Activated T-helper 17 cell treated with anti-CD3 and anti-CD28 coated beads, Interleukin-2, amount 50 U/mL, for 72 hours (primary cell): ENCODE results near the gene PRR30. TPM values are rescaled to one million over a fixed set of nuclear protein-coding genes. Genes with fewer than 3 reads are reported as not detected.

Experiments used
- ATAC-seq: fragments of 150-1000 bp; cut with Tn5 transposase; replicated peaks from 2 replicates; pipeline ENCODE4 v1.10.0; 2021; ENCODE audit warnings: mild to moderate bottlenecking, moderate library complexity
- H3K27ac Mint-ChIP-seq: one replicate; pipeline ENCODE4 v1.8.0; 2022; ENCODE audit warnings: mixed read lengths
- H3K27me3 Mint-ChIP-seq: one replicate; pipeline ENCODE4 v1.8.0; 2022; ENCODE audit warnings: mixed read lengths
- H3K36me3 Mint-ChIP-seq: one replicate; pipeline ENCODE4 v1.8.0; 2022; ENCODE audit warnings: low read depth, mild to moderate bottlenecking, mixed read lengths
- H3K4me1 Mint-ChIP-seq: one replicate; pipeline ENCODE4 v1.8.0; 2022; ENCODE audit warnings: mixed read lengths
- H3K4me3 Mint-ChIP-seq: one replicate; pipeline ENCODE4 v1.8.0; 2022; ENCODE audit warnings: mild to moderate bottlenecking, mixed read lengths
- H3K9me3 Mint-ChIP-seq: one replicate; pipeline ENCODE4 v1.8.0; 2022; ENCODE audit warnings: mixed read lengths
- total RNA-seq, 2 donors: library from RNA; stranded (reverse); gene quantifications; one replicate each; pipeline ENCODE4 v1.2.3, GENCODE V29; 2022

PRR30 gene
- total RNA-seq, 2 donors from 2014 or later, result not detected

DNA sequence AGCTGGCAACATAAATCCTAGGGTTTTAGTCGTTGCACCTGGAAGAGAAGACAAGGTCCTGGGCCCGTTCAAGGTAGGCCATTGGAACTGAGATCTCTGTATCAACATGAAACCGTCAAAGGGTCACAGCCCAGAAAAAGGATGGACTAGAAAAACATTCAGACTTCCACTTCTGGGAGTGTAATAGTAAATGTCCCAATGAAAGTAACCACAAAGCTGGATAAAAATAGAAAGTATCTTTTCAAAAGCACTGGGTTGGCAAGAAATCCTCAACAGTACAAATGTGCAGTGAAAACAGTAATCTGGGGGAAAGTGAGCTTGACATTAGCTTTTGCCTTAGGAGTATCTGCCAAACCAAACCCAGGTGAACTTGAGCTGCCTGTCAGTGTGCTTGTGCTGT lies 33.2 kb downstream of the PRR30 start:
- Mint-ChIP-seq H3K36me3 (no peaks in the 10 kb centered on the region), H3K27me3 (peaks cover 6% of the 10 kb centered on the region), H3K4me3 (no peak overlapping the region), H3K4me1 (no peaks in the 10 kb centered on the region), H3K9me3 (no peaks in the 10 kb centered on the region), H3K27ac (no peak overlapping the region)
- no peak for ATAC-seq

DNA sequence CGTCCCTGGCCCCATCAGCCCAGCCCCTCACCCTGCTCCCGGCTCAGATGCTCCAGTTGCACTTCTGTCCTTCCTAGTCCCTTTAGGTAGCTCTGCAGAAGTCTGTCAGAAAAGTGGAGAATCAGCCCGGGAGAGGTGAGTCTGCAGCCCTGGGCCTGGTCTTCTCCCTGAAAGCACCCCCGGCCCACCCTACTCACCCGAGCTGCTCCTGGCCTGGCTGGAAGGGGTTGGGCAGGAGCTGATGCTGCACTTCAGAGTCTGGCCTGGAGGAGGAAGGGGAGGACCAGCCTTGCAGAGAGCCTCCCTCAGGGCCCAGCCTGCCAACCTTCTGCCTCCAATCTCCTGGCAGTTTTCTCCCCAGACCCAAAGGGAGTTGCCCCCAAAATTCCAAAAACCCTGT lies 36.9 kb downstream of the PRR30 start:
- Mint-ChIP-seq H3K9me3 (no peaks in the 10 kb centered on the region), H3K27ac (no peak overlapping the region), H3K27me3 (peaks cover 3% of the 10 kb centered on the region), H3K36me3 (no peaks in the 10 kb centered on the region), H3K4me3 (no peak overlapping the region), H3K4me1 (no peaks in the 10 kb centered on the region)
- ATAC-seq, result no peak

DNA sequence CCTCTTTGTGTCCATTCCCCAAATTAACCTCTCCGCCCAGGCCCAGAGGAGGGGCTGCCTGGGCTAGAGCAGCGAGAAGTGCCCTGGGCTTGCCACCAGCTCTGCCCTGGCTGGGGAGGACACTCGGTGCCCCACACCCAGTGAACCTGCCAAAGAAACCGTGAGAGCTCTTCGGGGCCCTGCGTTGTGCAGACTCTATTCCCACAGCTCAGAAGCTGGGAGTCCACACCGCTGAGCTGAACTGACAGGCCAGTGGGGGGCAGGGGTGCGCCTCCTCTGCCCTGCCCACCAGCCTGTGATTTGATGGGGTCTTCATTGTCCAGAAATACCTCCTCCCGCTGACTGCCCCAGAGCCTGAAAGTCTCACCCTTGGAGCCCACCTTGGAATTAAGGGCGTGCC lies 39.2 kb downstream of the PRR30 start:
- Mint-ChIP-seq H3K27me3 (peaks cover 3% of the 10 kb centered on the region), H3K36me3 (no peaks in the 10 kb centered on the region), H3K4me1 (no peaks in the 10 kb centered on the region), H3K27ac (no peak overlapping the region), H3K4me3 (no peak overlapping the region), H3K9me3 (no peaks in the 10 kb centered on the region)
- no peak for ATAC-seq

DNA sequence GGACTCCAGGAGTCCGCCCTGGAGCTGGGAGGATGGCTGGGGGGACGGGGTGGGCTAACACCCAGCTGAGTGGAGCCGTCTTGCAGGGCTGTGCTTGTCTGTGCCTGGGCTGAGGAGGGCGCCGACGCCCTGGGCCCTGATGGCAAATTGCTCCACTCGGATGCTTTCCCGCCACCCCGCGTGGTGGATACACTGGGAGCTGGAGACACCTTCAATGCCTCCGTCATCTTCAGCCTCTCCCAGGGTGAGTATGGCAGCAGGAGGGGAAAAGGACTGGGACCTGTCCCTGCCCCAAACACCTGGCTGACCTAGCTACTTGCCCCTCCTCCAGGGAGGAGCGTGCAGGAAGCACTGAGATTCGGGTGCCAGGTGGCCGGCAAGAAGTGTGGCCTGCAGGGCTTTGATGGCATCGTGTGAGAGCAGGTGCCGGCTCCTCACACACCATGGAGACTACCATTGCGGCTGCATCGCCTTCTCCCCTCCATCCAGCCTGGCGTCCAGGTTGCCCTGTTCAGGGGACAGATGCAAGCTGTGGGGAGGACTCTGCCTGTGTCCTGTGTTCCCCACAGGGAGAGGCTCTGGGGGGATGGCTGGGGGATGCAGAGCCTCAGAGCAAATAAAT lies 39.8 kb downstream of the PRR30 start:
- no peak overlapping the region for H3K27ac Mint-ChIP-seq
- H3K36me3 Mint-ChIP-seq, result no peaks in the 10 kb centered on the region
- no peaks in the 10 kb centered on the region for H3K9me3 Mint-ChIP-seq
- H3K4me3 Mint-ChIP-seq, result no peak overlapping the region
- H3K27me3 Mint-ChIP-seq, result peaks cover 1% of the 10 kb centered on the region
- no peak for ATAC-seq
- H3K4me1 Mint-ChIP-seq, result no peaks in the 10 kb centered on the region

DNA sequence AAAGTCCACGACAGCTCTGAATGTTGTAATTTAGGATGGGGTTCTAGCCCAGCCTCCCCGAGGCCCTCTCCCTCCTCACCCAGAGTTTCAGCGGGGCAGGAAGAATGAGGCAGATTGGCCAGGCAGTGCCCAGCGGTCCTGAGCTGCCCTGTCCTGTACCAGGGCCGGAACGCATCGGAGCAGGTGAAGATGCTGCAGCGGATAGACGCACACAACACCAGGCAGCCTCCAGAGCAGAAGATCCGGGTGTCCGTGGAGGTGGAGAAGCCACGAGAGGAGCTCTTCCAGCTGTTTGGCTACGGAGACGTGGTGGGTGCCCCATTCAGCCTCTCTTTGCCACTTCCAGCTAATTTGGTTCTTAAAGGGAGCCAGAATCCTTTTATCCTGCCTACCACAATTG lies 41.9 kb downstream of the PRR30 start:
- H3K36me3 Mint-ChIP-seq, result no peaks in the 10 kb centered on the region
- no peaks in the 10 kb centered on the region for H3K4me1 Mint-ChIP-seq
- H3K9me3 Mint-ChIP-seq, result no peaks in the 10 kb centered on the region
- H3K27me3 Mint-ChIP-seq, result no peaks in the 10 kb centered on the region
- no peak overlapping the region for H3K27ac Mint-ChIP-seq
- ATAC-seq, result no peak
- no peak overlapping the region for H3K4me3 Mint-ChIP-seq

DNA sequence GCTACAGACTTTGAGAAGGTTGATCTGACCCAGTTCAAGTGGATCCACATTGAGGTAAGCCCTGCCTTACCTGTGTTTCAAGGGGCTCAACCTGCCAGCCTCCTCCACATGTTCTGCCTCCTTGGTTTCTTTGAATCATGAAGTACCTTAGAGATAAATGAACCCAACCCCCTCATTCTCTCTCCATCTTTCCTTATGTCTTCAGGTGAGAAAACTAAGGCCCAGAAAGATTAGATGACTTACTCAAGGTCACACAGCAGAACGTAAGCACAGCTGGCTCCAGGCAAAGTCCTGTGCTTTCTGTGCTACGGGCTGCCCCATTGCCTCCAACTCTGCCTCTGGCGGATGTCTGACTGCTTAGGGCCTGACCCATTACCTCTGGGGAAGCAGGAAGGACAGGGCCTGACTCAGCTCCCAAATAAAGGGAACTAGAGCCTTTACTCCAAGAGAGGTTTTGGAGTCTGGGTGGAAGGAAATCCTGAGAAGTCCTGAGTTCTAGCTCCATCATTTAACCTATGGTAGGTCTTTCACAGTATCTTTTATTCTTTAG lies 42.4 kb downstream of the PRR30 start:
- Mint-ChIP-seq H3K9me3 (no peaks in the 10 kb centered on the region), H3K4me3 (no peak overlapping the region), H3K27me3 (no peaks in the 10 kb centered on the region), H3K36me3 (no peaks in the 10 kb centered on the region), H3K4me1 (no peaks in the 10 kb centered on the region), H3K27ac (no peak overlapping the region)
- no peak for ATAC-seq

DNA sequence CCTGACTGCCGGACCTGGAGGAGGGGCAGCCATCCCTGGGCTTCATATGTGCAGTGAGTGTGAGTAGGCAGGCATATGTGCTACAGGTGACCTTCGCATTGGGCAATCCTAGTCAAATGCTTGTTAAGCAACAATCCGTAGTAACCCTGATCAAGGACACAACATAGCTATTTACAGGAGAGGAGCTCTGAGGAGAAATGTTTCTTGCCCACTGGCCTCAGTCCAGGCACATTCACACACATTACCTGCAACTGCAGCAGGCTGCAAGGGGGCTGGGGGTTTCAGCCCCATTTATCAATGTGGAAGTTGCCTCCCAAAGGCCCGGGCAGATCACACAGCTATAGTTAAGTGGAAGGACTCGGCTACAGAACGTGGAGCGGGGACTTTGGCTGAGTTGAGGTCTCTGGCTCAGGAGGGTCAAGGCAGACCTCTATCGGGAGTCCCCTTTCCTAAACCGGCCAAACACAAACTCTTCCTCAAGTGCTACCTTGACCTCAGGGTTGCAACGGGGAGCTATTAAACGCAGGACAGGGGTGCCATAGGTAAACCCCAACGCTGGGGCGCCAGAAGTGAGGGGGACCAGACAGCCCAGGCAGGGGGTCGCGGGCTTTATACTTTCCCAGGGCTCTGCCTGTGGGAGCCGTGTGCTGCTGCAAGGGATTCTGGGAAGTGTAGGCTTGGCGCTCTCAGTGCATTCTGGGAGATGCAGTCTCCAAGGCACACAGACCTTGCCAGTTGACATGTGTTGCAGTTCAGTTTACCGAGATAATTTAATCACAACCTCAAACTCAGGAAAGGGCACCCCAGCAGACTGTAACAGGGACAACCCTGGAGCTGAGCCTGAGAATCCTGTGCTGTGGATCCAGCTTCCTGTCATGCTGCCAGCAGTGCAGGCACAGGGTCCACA lies 43.2 kb downstream of the PRR30 start:
- no peaks in the 10 kb centered on the region for H3K9me3 Mint-ChIP-seq
- H3K4me3 Mint-ChIP-seq, result no peak overlapping the region
- H3K4me1 Mint-ChIP-seq, result no peaks in the 10 kb centered on the region
- no peaks in the 10 kb centered on the region for H3K36me3 Mint-ChIP-seq
- H3K27me3 Mint-ChIP-seq, result no peaks in the 10 kb centered on the region
- no peak overlapping the region for H3K27ac Mint-ChIP-seq
- peak; percentile 76 for ATAC-seq

DNA sequence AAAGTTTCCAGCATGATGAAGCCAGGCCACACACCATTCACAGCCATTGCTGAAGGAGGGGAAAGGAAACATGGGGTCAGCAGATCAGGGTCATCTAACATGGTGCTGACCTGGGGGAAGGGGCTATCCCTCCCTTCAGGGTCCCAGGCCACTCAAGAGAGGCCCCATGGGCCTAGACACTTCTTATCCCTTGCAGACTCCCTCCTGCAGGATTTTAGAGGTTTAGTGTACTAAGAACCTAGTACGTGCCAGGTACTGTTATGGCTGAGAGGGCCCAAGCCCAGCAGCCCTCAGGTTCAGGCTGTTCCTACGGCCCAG lies 43.8 kb downstream of the PRR30 start:
- no peak overlapping the region for H3K27ac Mint-ChIP-seq
- H3K9me3 Mint-ChIP-seq, result no peaks in the 10 kb centered on the region
- no peak for ATAC-seq
- no peak overlapping the region for H3K4me3 Mint-ChIP-seq
- H3K36me3 Mint-ChIP-seq, result no peaks in the 10 kb centered on the region
- H3K4me1 Mint-ChIP-seq, result no peaks in the 10 kb centered on the region
- no peaks in the 10 kb centered on the region for H3K27me3 Mint-ChIP-seq

DNA sequence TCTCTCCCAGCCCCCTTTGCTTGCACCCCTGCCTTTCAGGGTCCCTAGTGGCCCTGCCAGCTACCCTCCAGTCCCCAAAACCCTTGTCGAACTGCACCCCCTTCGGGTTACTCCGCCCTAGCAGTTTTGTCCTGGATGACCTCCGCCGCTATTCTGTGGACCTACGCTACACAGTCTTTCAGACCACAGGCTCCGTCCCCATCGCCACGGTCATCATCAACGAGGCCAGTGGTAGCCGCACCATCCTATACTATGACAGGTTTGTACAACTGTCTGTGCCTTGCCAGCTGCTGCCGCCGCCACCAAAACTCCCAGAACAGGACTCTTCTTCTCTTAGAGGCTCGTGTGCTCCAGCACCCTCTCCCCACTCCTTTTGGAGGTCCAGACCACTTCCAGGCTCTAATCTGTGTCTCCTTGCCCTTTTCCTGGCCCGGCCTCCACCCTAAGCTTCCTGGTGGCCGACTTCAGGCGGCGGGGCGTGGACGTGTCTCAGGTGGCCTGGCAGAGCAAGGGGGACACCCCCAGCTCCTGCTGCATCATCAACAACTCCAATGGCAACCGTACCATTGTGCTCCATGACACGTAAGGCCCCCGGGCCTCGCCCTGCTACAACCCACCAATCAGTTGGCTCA lies 44.7 kb downstream of the PRR30 start:
- no peaks in the 10 kb centered on the region for H3K9me3 Mint-ChIP-seq
- H3K36me3 Mint-ChIP-seq, result no peaks in the 10 kb centered on the region
- no peaks in the 10 kb centered on the region for H3K27me3 Mint-ChIP-seq
- no peak for ATAC-seq
- no peak overlapping the region for H3K4me3 Mint-ChIP-seq
- H3K27ac Mint-ChIP-seq, result peak overlapping the region; percentile 25
- no peaks in the 10 kb centered on the region for H3K4me1 Mint-ChIP-seq

DNA sequence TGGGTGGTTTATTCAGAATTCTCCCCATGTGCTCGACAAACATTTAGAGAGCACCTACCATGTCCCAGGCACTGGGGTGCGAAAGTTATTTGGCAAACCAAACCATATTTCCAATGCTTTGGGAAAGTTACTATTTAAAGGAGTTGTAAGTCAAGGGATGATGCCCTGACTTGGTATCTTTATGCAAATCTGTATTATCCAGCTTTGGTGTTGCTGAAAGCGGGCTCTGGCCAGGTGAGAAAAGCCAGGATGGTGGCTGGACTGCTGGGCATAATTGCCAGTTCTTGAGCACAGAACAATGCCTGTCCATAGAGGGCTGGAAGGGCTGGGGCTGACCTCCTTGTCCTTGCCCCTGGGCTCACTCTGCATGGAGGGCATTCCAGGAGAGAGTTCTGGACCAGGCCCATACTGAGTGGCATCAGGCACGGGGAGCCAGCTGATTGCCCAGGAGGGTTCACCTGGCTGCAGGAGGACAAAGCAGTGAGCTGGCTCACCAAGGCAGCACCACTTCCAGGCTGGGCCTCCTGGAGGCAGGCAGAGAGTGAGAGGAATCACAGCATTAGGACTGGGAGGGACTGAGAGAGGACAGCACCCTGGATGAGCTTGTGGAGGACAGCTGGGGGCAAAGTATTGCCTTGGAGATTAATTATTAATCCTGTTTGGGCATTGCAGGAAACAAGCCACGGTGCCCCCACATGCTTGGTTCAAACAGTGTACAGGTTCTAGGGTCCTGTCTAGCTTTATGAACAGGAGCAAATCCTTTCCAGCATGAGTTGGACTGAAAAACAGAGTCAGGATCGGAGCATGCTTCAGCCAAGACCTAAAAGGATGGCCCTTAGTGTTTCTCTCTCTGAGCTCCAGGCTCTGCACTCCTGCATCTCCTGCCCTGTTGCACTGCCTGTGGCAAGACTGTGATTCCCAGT lies 45.5 kb downstream of the PRR30 start:
- Mint-ChIP-seq H3K4me3 (no peak overlapping the region), H3K9me3 (no peaks in the 10 kb centered on the region), H3K4me1 (no peaks in the 10 kb centered on the region), H3K27me3 (no peaks in the 10 kb centered on the region), H3K36me3 (no peaks in the 10 kb centered on the region), H3K27ac (peak overlapping the region; percentile 25)
- ATAC-seq, result no peak

DNA sequence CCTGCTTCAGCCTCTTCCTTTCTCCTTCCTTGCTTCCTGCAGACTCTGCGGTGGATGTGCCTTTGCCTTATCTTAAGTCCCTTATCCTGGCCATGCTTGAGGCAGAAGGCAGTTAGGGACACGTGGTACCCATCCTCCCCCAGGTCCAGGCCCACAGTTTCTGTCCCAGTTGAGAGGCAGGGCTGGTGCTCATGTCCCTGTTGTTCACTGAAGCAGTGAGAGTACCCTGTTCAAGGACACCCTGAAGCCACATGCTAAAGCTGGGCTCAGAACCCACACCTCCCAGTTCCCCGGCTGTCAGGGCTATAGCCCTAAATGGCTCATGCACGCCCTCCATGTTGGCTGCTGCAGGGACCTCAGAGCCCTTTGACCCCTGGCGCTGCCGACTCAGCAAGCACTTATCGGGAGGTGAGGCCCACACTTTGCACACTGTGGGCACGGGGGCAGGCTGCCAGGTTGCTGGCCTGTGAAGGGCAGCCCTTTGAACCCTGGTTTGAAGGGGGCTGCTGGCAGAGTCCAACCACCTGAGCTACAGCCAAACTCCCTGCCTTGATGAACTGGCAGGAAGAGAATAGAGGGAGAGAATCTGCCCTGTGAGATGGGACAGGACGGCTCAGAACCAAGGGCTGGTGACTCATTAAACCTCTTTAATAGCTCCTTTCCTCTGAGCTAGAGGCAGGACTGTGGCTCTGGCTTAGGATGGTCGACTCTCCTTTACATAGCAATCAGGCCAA lies 46.3 kb downstream of the PRR30 start:
- H3K36me3 Mint-ChIP-seq, result no peaks in the 10 kb centered on the region
- no peak for ATAC-seq

DNA sequence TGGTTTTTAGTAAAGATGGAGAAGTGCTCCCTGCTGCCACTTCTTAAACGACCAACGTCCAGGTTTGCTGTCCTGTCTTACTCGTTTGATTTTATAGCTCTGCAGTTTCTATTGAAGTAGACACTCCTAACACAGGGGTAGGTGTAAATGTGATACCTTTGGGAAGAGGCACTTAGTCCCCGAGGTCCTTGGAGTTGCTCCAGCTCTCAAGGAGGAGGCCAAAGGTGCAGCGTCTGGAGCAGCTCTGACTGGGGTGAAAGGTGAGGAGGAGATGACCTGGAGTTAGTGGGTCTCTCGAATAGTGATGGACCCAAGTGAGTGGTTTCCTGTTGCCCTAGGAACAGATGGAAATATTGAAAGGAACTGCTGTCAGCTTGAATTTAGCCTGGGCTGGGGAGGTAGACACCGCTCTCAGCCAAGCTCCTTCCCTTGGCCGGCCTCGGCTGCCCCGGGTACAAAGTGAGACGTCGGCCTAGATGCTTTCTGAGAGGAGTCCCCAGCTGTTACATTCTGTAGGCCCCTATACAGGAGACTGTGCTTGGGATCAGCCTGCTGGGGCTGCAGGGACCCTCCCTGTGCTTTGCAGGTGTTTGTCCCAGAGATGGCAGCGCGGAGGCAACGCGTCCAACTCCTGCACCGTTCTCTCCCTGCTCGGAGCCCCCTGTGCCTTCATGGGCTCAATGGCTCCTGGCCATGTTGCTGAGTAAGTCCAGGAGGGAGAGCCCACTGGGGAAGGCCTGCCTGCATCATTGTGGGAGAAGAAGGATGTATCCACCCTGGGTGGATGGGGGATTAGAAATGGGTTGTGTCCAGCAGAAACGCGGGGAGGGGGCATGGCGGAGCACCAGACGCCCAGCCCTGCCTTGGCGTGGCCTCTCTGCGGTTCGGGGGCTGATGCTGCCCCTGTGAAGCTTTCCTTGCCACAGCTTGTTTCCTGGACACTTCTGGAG lies 47.2 kb downstream of the PRR30 start:
- no peaks in the 10 kb centered on the region for H3K9me3 Mint-ChIP-seq
- no peaks in the 10 kb centered on the region for H3K27me3 Mint-ChIP-seq
- no peak overlapping the region for H3K4me3 Mint-ChIP-seq
- H3K27ac Mint-ChIP-seq, result peak overlapping the region; percentile 15
- ATAC-seq, result no peak
- no peaks in the 10 kb centered on the region for H3K36me3 Mint-ChIP-seq
- H3K4me1 Mint-ChIP-seq, result no peaks in the 10 kb centered on the region

More for the DNA sequence above, 46.3 kb downstream of the PRR30 start:
- Mint-ChIP-seq H3K4me3 (no peak overlapping the region), H3K27me3 (no peaks in the 10 kb centered on the region), H3K27ac (no peak overlapping the region), H3K9me3 (no peaks in the 10 kb centered on the region), H3K4me1 (no peaks in the 10 kb centered on the region)
